Activated naive CD8-positive, alpha-beta T cell treated with anti-CD3 and anti-CD28 coated beads, Interleukin-2, amount 10 ng/mL, durations not matched to agents 7 days and 5 days (primary cell): ENCODE measurements around the gene ACSL6. TPM values are rescaled to one million over a fixed set of nuclear protein-coding genes. Genes with fewer than 3 reads are reported as not detected.

ENCODE experiments used
- ATAC-seq: fragments of 150-1000 bp; cut with Tn5 transposase; one replicate; pipeline ENCODE4 v1.10.0; 2021; ENCODE audit warnings: low read depth, moderate library complexity
- POLR2A ChIA-PET: fragments of 350-600 bp; sonication (Branson Sonifier 250); formaldehyde crosslinking; loops from one replicate; lab custom pipeline; 2021; ENCODE audit warnings: antibody characterized with exemption; lab: Charles Lee
- DNase-seq: peaks from one replicate; pipeline ENCODE4 v3.0.0; 2021
- H3K27ac Mint-ChIP-seq: one replicate; pipeline ENCODE4 v1.8.0; 2022; ENCODE audit warnings: mild to moderate bottlenecking, mixed read lengths
- H3K27me3 Mint-ChIP-seq: one replicate; pipeline ENCODE4 v1.8.0; 2022; ENCODE audit warnings: mild to moderate bottlenecking, moderate library complexity, mixed read lengths
- H3K36me3 Mint-ChIP-seq: one replicate; pipeline ENCODE4 v1.8.0; 2021; ENCODE audit warnings: mild to moderate bottlenecking, mixed read lengths
- H3K4me1 Mint-ChIP-seq: one replicate; pipeline ENCODE4 v1.8.0; 2021; ENCODE audit warnings: mixed read lengths
- H3K4me3 Mint-ChIP-seq: one replicate; pipeline ENCODE4 v1.8.0; 2022; ENCODE audit warnings: mild to moderate bottlenecking, moderate library complexity, mixed read lengths
- H3K9me3 Mint-ChIP-seq: one replicate; pipeline ENCODE4 v1.8.0; 2021; ENCODE audit warnings: mixed read lengths
- total RNA-seq, 2 experiments: library from RNA; stranded (reverse); gene quantifications; one replicate each; pipeline ENCODE4 v1.2.3, GENCODE V29; 2021

Gene ACSL6
- total RNA-seq, 2 experiments from 2014 or later: 31.5 to 34.6 TPM

GRCh38 chr5:132019337-132019736 is 7.9 kb upstream of the ACSL6 start:
- peaks cover 53% of the 10 kb centered on the region for H3K4me1 Mint-ChIP-seq
- H3K9me3 Mint-ChIP-seq: no peaks in the 10 kb centered on the region
- POLR2A ChIA-PET: interaction anchor here (0.6 to 2.0 kb wide), 5 partner anchors 8 to 430 kb away, joined by 3 to 7 read pairs (median 4); partner anchors contain the start of gene ACSL6
- peaks cover 43% of the 10 kb centered on the region for H3K27me3 Mint-ChIP-seq
- no peaks in the 10 kb centered on the region for H3K36me3 Mint-ChIP-seq
- peak overlapping the region; percentile 53 for H3K4me3 Mint-ChIP-seq
- H3K27ac Mint-ChIP-seq: peak overlapping the region; percentile 57
- no peak for ATAC-seq
- DNase-seq: no peak

- peaks cover 43% of the 10 kb centered on the region for H3K27me3 Mint-ChIP-seq
- no peaks in the 10 kb centered on the region for H3K9me3 Mint-ChIP-seq
- peaks cover 50% of the 10 kb centered on the region for H3K4me1 Mint-ChIP-seq
- no peaks in the 10 kb centered on the region for H3K36me3 Mint-ChIP-seq
- DNase-seq (peak; percentile 27), ATAC-seq (no peak)
- POLR2A ChIA-PET: interaction anchor here (2.0 kb wide), 1 partner anchor 17 kb away, joined by 4 read pairs; no protein-coding TSS in a partner anchor
- H3K4me3 Mint-ChIP-seq: peak overlapping the region; percentile 29
- peak overlapping the region; percentile 68 for H3K27ac Mint-ChIP-seq
Observed at GRCh38 chr5:132017738-132018625, 6.5 kb upstream of the ACSL6 start.

- Mint-ChIP-seq H3K36me3 (no peaks in the 10 kb centered on the region), H3K27ac (no peak overlapping the region), H3K27me3 (peaks cover 44% of the 10 kb centered on the region), H3K9me3 (no peaks in the 10 kb centered on the region), H3K4me3 (no peak overlapping the region), H3K4me1 (peaks cover 44% of the 10 kb centered on the region)
- DNase-seq (no peak), ATAC-seq (no peak)
- POLR2A ChIA-PET: no interaction called here
Observed at GRCh38 chr5:132017316-132017715, 5.9 kb upstream of the ACSL6 start.

DNA sequence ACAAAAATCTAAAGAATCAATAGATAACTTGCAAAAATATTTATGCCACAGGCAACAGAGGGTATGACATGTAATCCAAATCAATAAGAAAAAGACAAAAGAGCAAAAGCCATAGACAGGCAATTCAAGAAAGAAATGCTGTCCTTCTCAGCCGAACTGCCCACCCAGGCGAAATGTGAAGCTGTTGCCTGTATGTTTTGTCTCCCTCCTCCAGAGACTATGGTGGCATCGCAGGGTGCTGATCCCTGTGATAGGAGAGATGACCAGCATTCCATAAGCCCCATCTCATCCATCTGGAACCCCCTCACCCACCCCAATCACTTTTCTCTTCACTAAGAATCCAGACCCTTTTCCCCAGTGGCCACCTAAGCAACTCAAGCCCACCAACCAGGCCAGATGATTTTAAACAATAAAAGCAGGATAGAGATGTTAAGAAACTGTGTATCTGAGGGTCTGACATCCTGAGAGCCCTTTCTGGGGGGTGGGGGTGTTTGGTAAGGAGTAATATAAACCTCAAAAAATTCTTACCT is 5.3 kb upstream of the ACSL6 start:
- no peak overlapping the region for H3K27ac Mint-ChIP-seq
- H3K27me3 Mint-ChIP-seq: peaks cover 48% of the 10 kb centered on the region
- no peaks in the 10 kb centered on the region for H3K9me3 Mint-ChIP-seq
- POLR2A ChIA-PET: no interaction called here
- ATAC-seq (no peak), DNase-seq (no peak)
- no peaks in the 10 kb centered on the region for H3K36me3 Mint-ChIP-seq
- peaks cover 43% of the 10 kb centered on the region for H3K4me1 Mint-ChIP-seq
- H3K4me3 Mint-ChIP-seq: no peak overlapping the region

DNA sequence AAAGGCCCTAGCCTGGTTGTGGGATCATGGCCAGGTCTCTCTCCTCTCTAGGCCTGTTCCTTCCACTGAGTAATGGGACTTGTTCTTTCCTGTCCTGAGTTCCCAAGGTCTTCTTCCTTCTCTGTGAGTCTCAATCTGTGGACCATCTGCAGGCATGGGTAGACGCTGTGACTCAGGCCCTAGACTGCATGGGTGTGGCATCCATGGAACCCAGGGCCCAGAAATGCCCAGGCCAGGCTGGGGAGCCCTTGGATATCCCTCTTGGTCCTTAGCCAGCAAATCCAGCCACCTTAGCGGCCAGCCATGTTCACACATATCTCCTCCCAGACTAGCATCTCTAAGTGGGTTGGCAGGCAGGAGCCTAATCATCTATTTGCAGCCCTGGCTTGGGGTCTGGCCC is 2.3 kb upstream of the ACSL6 start:
- DNase-seq (no peak), ATAC-seq (no peak)
- no peaks in the 10 kb centered on the region for H3K36me3 Mint-ChIP-seq
- peaks cover 43% of the 10 kb centered on the region for H3K4me1 Mint-ChIP-seq
- H3K27me3 Mint-ChIP-seq: peaks cover 65% of the 10 kb centered on the region
- no peak overlapping the region for H3K27ac Mint-ChIP-seq
- no peak overlapping the region for H3K4me3 Mint-ChIP-seq
- POLR2A ChIA-PET: no interaction called here
- H3K9me3 Mint-ChIP-seq: no peaks in the 10 kb centered on the region

DNA sequence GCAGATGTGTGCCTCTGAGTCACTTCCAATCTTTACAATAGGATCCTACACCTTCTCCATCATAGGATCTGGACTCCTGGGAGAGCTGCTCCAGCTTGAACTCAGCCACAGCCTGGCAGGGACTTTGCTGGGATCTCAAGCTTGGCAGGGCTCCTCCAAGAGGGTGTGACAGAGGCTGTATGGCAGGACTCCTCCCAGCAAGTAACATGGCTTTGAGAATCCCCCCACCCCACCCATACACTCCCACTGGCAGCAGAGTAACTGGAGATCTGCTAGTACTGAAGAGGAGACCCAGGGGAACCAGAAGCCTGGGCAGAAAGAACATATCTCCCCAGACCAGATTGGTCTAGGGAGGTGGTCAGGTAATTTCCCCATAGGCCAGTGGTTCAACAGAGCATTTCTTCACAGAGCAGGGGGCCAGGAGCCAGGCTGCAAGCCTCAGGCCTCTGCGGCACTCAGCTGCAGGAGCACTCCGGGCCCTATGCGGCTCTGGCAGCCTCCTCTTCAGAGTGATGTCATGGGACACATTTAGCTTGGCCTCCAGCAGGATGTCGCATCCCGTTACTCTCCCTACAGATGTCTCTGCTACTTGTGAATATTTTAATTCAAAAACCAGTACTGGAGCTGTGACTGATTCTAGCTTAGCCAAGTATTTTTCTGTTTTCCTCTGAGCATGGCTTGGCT is 1.7 kb upstream of the ACSL6 start:
- Mint-ChIP-seq H3K27ac (no peak overlapping the region), H3K27me3 (peaks cover 67% of the 10 kb centered on the region), H3K4me3 (no peak overlapping the region), H3K9me3 (no peaks in the 10 kb centered on the region), H3K4me1 (peaks cover 44% of the 10 kb centered on the region), H3K36me3 (no peaks in the 10 kb centered on the region)
- no peak for ATAC-seq
- DNase-seq: peak; percentile 23
- POLR2A ChIA-PET: no interaction called here

GRCh38 chr5:132012371-132013005 is 1.0 kb upstream of the ACSL6 start:
- ATAC-seq (peak; percentile 41), DNase-seq (peak; percentile 64)
- peaks cover 62% of the 10 kb centered on the region for H3K27me3 Mint-ChIP-seq
- H3K27ac Mint-ChIP-seq: no peak overlapping the region
- H3K9me3 Mint-ChIP-seq: no peaks in the 10 kb centered on the region
- H3K36me3 Mint-ChIP-seq: no peaks in the 10 kb centered on the region
- POLR2A ChIA-PET: no interaction called here
- no peak overlapping the region for H3K4me3 Mint-ChIP-seq
- peaks cover 43% of the 10 kb centered on the region for H3K4me1 Mint-ChIP-seq

GRCh38 chr5:132010989-132011621 is 353 bp downstream of the ACSL6 start:
- Mint-ChIP-seq H3K9me3 (no peaks in the 10 kb centered on the region), H3K4me1 (peaks cover 32% of the 10 kb centered on the region), H3K4me3 (peak overlapping the region; percentile 74), H3K27me3 (peaks cover 51% of the 10 kb centered on the region), H3K36me3 (no peaks in the 10 kb centered on the region), H3K27ac (no peak overlapping the region)
- ATAC-seq (no peak), DNase-seq (peak; percentile 32)
- POLR2A ChIA-PET: interaction anchor here (0.6 to 1.7 kb wide), 3 partner anchors 9 to 16 kb away, joined by 3 to 6 read pairs (median 4); no protein-coding TSS in a partner anchor

DNA sequence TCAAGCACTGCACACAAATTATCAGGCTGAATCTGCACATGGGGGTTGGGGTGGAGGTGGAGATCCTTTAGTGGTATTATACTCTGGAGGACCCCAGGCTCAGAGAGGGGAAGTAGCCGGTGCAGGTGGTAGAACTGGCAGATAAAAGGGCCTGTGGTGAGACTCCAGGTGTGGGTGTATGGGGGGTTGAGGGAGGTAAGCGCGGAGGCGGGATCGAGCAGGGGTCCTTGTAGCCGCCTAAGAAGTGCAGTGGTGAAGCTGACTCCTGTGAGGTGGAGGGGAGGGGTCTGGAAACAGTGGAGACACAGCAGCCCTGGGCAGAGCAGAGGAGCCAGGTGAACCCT is 841 bp downstream of the ACSL6 start:
- Mint-ChIP-seq H3K4me3 (peak overlapping the region; percentile 74), H3K27ac (no peak overlapping the region), H3K9me3 (no peaks in the 10 kb centered on the region), H3K27me3 (peaks cover 46% of the 10 kb centered on the region), H3K4me1 (peaks cover 32% of the 10 kb centered on the region), H3K36me3 (no peaks in the 10 kb centered on the region)
- POLR2A ChIA-PET: interaction anchor here (0.9 to 1.7 kb wide), 4 partner anchors 9 to 50 kb away, joined by 3 to 6 read pairs (median 4); partner anchors contain the start of gene IL3
- DNase-seq: no peak
- no peak for ATAC-seq

DNA sequence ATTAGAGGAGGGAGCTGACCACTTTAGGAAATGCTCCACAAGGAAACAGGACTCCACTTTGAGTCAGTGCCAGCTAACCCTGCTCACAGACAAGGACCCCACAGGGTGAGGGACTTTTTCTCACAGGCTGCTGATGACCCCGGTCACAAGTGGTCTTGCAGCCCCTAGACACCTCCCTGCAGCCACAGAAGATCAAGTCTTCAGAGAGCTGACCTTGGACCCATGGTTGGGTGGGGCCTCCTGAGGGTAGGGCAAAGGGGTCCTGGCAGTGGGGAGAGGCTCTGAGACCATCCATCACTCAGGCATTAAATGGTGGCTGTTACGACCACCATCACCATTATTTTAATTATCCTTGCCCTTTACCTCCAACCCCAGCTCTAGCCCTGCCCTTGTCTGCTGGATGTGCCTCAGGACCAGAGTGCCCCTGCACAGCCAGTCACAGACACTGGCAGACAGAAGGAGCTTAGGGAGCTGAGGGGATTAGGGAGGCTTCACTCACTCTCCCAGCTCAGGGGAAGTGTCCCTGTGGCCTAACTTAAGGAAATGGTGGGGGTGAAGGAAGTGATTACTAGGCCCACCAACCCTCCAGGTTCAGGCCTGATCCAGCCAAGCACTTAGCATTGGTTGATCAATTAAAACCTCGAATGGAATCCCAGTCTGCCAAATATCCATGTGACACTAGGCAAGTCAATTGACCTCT is 1.6 kb downstream of the ACSL6 start:
- peak; percentile 22 for DNase-seq
- Mint-ChIP-seq H3K36me3 (no peaks in the 10 kb centered on the region), H3K4me3 (peak overlapping the region; percentile 2), H3K27me3 (peaks cover 39% of the 10 kb centered on the region), H3K27ac (peak overlapping the region; percentile 12), H3K4me1 (peaks cover 32% of the 10 kb centered on the region), H3K9me3 (no peaks in the 10 kb centered on the region)
- ATAC-seq: no peak
- POLR2A ChIA-PET: interaction anchor here (1.1 to 1.7 kb wide), 3 partner anchors 9 to 50 kb away, joined by 3 to 6 read pairs (median 3); partner anchors contain the start of gene IL3

DNA sequence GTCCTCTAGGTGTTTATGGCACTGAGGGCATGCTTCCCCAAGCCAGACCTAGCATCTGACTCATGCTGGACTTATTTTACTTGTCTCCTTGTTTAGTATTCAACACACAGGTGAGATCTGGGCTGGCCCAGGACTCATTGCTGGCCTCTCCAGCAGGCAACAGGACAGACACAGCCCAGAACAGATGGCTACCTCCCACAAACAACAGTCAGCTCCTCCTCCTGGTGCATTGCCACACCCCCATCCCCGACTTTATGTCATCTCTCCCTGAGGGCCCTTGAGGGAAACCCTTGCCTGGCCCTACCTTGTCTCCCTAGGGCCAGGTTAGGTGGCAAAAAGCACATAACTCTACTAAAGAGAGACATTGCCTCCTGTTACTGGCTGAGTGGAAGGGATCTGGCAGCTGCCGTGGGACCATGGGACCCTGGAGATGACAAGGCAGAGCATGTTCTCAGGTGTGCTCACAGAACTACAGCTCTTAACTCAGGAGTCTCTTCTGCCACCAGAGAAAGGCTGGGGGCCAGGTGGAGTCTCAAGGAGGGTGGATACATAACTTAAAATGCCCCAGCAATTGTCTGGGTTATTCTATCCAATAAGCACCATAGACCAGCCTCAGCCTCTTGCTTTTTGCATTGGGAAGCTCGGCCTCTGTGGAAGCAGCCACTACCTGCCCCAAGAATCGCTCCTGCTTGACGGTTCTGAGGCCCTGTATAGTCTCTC is 2.3 kb downstream of the ACSL6 start:
- Mint-ChIP-seq H3K27me3 (peaks cover 35% of the 10 kb centered on the region), H3K4me1 (peaks cover 32% of the 10 kb centered on the region), H3K9me3 (no peaks in the 10 kb centered on the region), H3K36me3 (no peaks in the 10 kb centered on the region), H3K4me3 (no peak overlapping the region), H3K27ac (no peak overlapping the region)
- POLR2A ChIA-PET: interaction anchor here (1.1 to 1.6 kb wide), 3 partner anchors 46 to 373 kb away, joined by 3 read pairs; partner anchors contain the start of gene IL3
- peak; percentile 25 for DNase-seq
- ATAC-seq: no peak

DNA sequence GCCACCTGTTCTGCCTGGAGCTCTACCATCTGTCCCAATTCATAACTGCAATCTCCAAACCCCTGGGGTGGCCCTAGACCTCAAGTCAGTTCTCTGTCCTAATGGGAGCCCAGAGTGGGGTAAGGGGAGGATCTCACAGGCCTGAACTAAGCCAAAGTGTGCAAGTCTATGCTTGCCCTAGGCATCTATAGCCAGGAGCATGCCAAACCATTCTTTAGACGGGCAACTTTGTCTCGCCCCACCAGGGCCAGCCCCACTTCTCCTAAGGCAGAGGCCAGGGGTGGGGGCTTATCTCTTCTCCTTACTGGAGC is 3.3 kb downstream of the ACSL6 start:
- peak; percentile 11 for ATAC-seq
- DNase-seq: peak; percentile 38
- POLR2A ChIA-PET: interaction anchor here (0.9 to 1.5 kb wide), 7 partner anchors 50 to 418 kb away, joined by 3 to 8 read pairs (median 3); partner anchors contain the start of gene FNIP1
- Mint-ChIP-seq H3K36me3 (no peaks in the 10 kb centered on the region), H3K9me3 (no peaks in the 10 kb centered on the region), H3K4me3 (no peak overlapping the region), H3K27me3 (peaks cover 29% of the 10 kb centered on the region), H3K4me1 (peaks cover 30% of the 10 kb centered on the region), H3K27ac (no peak overlapping the region)
